ENCODE data around the gene PLEKHH3.

GRCh38 chr17:42651392-42651791 is 25.4 kb downstream of the PLEKHH3 start:
- no peak for TF ChIP-seq CTCF (IDR thresholded peaks at IDR 0.05)
- TF ChIP-seq ZFX (IDR thresholded peaks at IDR 0.05; ENCODE audit: borderline replicate concordance), result no peak

Measured in 22Rv1 (cell line).